Spleen (tissue), 11 donors: ENCODE measurements around the gene AKT1. TPM values are rescaled to one million over a fixed set of nuclear protein-coding genes. Genes with fewer than 3 reads are reported as not detected.
"Not testable (repeated sequence)": the region's sequence is repeated elsewhere in the genome, so short reads cannot be mapped to it uniquely, and the experiment has no call there.

Experiments used
- DNase-seq: peaks from one replicate; pipeline ENCODE4 v3.0.0-alpha.2; 2020
- H3K27ac ChIP-seq, 8 donors: fragments of 200-600 bp; sonication (generic) in 7 of 8; 1 replicate in 4 of 8; 2 replicates in 4 of 8; pipeline versions ENCODE4 v1.5.0 to v1.8.0; 2016 to 2021; ENCODE audit warnings: inconsistent platforms in 4 of 8, mild to moderate bottlenecking in 4 of 8, moderate library complexity in 1 of 8
- H3K27me3 ChIP-seq, 7 donors: fragments of 200-600 bp; sonication (generic) in 6 of 7; replicated peaks in 1 of 7; 1 replicate in 4 of 7; 2 replicates in 3 of 7; pipeline versions ENCODE4 v1.5.0 to v1.8.0; 2016 to 2021; ENCODE audit warnings: inconsistent platforms in 3 of 7, mild to moderate bottlenecking in 1 of 7
- H3K36me3 ChIP-seq, 6 donors: fragments of 200-600 bp; sonication (generic) in 5 of 6; 1 replicate in 4 of 6; 2 replicates in 2 of 6; pipeline versions ENCODE4 v1.5.0 to v1.8.0; 2016 to 2021; ENCODE audit warnings: inconsistent platforms in 2 of 6
- H3K4me1 ChIP-seq, 6 donors: fragments of 200-600 bp; sonication (generic) in 5 of 6; 1 replicate in 3 of 6; 2 replicates in 3 of 6; pipeline versions ENCODE4 v1.5.0 to v1.8.0; 2016 to 2021; ENCODE audit warnings: inconsistent platforms in 3 of 6
- H3K4me3 ChIP-seq, 8 donors: fragments of 200-600 bp; sonication (generic) in 7 of 8; 1 replicate in 4 of 8; 2 replicates in 4 of 8; pipeline versions ENCODE4 v1.5.0 to v1.8.0; 2016 to 2021; ENCODE audit warnings: inconsistent platforms in 4 of 8, mild to moderate bottlenecking in 4 of 8, moderate library complexity in 2 of 8
- H3K9me3 ChIP-seq, 8 donors: fragments of 200-600 bp; sonication (generic) in 7 of 8; 1 replicate in 4 of 8; 2 replicates in 4 of 8; pipeline versions ENCODE4 v1.5.0 to v1.8.0; 2016 to 2021; ENCODE audit warnings: inconsistent platforms in 4 of 8
- POLR2A ChIP-seq, 3 donors: fragments of 450-650 bp; IDR thresholded peaks; one replicate each; pipeline ENCODE4 v1.5.1; 2017; ENCODE audit warnings: antibody characterized with exemption in 3 of 3, mild to moderate bottlenecking in 1 of 3
- POLR2AphosphoS5 ChIP-seq, 3 donors: sonication (generic); formaldehyde crosslinking; IDR thresholded peaks; one replicate each; pipeline ENCODE4 v1.5.1; 2017; ENCODE audit warnings: antibody characterized with exemption in 3 of 3
- WGBS, 5 donors: extraction: QIAGEN DNeasy Blood & Tissue Kit in 3 of 5; methylation state at CpG; one replicate each; pipeline versions ENCODE4 v1.1.5 to v1.1.7; 2013 to 2018; 5-methylcytosine and 5-hydroxymethylcytosine counted together
- intact Hi-C: fragments of 100-400 bp; cut with DNase I; formaldehyde crosslinking; loops from one replicate; pipeline ENCODE4 v1.15.0; 2023; ENCODE audit warnings: low total_unique reads
- polyA plus RNA-seq, 3 donors: library from polyadenylated mRNA; stranded (reverse); fragments of 200-250 nt; gene quantifications; one replicate each; pipeline ENCODE4 v1.2.1, GENCODE V29; 2013
- total RNA-seq, 7 donors: library from RNA; depleted of rRNA in 3 of 7; stranded (reverse); fragments of >200 nt in 3 of 7; fragmentation: NEBNext Ultra II Directional in 4 of 7; extraction: Animal tissue kit (Norgen Biotek cat#: 25700) in 4 of 7; gene quantifications; one replicate each; pipeline versions ENCODE4 v1.1.0 to v1.2.1, GENCODE V29; 2016 to 2021
- TF ChIP-seq, protein P1 (sequence below), 11 experiments: fragments of 200-600 bp in 7 of 11; fragments of 450-650 bp in 4 of 11; sonication (generic) in 4 of 11; IDR thresholded peaks in 8 of 11; conservative IDR thresholded peaks in 3 of 11; 1 replicate in 7 of 11; 2 replicates in 4 of 11; pipeline versions ENCODE4 v1.4.0 to v1.8.0; 2016 to 2021; ENCODE audit warnings: antibody characterized with exemption in 11 of 11, inconsistent platforms in 4 of 11, mild to moderate bottlenecking in 1 of 11
- donor health status: healthy with polysubstance abuse.
- donor health status: DM: no; HTN: no; CAD: no; lungs with moderate emphysema.
- donor health status: DM: no; HTN: no; CAD: no.
- donor health status: Bipolar disorder and iron deficiency.
- donor health status: healthy.
- donor health status: DM: no; HTN: no; CAD: no.
- donor health status: DM: yes; HTN: yes; CAD: no.

The AKT1 gene
- total and polyA plus RNA-seq, 10 donors: 56.2 to 184 (median 115) TPM

DNA sequence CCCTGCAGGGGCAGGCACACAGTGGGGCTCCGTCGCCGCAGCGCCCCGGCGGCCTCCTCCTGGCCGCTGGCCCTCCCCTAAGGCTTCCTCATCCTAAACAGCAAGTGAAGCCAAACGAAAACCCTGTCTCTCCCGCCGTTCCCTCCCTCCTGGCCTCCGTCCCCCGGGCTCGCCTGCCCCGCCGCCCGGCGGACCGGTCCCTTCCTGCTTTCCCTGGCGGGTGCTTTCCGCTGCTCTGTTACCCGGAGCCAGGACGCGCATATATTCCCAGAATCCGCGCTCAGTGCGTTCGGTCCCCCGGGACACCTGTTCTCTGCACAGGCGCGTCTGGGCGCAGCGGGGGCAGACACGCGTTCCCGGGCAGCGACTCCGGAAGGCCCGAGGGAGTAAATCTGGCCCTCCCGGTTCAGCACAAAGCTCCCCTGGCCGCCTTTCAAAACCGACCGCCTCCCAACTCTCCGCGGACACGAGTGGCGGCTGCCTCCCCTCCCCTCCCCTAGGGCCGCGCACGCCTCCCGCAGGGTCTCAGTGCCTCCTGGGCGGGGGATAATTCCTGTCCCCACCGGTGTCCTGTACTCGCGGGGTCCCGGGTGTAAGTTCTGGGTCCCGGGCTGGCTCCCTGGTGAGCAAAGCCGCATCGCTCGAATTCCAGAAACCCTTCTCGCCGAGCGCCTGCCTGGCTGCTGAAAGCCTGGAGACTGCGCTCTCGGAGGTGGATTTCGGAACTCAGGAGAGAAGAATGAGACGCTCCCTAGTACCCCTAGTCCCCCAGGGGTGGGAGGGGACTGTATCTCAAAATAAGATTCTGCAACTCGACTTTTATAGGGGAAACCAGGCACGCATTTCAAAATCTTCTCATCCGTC lies 48.1 kb upstream of the AKT1 start:
- TF ChIP-seq, protein P1, sequence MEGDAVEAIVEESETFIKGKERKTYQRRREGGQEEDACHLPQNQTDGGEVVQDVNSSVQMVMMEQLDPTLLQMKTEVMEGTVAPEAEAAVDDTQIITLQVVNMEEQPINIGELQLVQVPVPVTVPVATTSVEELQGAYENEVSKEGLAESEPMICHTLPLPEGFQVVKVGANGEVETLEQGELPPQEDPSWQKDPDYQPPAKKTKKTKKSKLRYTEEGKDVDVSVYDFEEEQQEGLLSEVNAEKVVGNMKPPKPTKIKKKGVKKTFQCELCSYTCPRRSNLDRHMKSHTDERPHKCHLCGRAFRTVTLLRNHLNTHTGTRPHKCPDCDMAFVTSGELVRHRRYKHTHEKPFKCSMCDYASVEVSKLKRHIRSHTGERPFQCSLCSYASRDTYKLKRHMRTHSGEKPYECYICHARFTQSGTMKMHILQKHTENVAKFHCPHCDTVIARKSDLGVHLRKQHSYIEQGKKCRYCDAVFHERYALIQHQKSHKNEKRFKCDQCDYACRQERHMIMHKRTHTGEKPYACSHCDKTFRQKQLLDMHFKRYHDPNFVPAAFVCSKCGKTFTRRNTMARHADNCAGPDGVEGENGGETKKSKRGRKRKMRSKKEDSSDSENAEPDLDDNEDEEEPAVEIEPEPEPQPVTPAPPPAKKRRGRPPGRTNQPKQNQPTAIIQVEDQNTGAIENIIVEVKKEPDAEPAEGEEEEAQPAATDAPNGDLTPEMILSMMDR (IDR thresholded peaks at IDR 0.05 in 8 of 11, conservative IDR thresholded peaks at IDR 0.05 in 3 of 11): no peak
- TF ChIP-seq POLR2AphosphoS5 (IDR thresholded peaks at IDR 0.05): peak in 1 of 3 donors; percentile 15
- intact Hi-C loops: no loop called here
- 2 to 13% (median 2%) methylated on average over 23 to 69 of the region's 69 CpGs for WGBS, 5 donors
- Histone ChIP-seq H3K4me1 (peaks cover 6 to 21% (median 18%) of the 10 kb centered on the region in 6 donors), H3K4me3 (peak overlapping the region in 7 of 8 donors; percentile 13 to 58 (median 21)), H3K27me3 (peaks cover 0 to 73% (median 38%) of the 10 kb centered on the region in 7 donors), H3K36me3 (no peaks in the 10 kb centered on the region), H3K9me3 (no peaks in the 10 kb centered on the region), H3K27ac (no peak overlapping the region)
- DNase-seq: peak; percentile 63

DNA sequence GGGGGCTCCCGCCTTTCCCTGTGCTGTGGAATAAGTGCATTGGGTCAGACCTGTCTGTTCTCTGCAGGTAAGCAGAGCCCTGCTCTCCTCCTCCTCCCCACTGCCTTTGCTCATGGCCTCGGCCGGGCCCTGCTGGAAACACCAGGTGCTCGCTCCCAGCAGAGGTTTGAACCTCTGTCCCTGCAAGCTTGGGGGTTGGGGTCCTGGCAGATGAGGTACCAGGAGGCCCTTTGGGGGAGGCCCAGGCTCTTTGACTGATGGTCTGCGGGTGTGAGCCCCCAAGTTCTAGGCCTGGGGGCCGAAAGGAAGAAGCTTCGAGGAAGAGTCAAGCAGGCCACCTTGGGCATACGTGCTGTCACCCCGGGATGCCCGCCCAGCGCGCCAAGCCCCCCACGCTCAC lies 47.5 kb upstream of the AKT1 start:
- peaks cover 6 to 21% (median 18%) of the 10 kb centered on the region in 6 donors for H3K4me1 ChIP-seq
- WGBS, 5 donors: 43 to 70% (median 44%) methylated on average over 6 to 13 of the region's 13 CpGs
- H3K27me3 ChIP-seq: peaks cover 0 to 68% (median 38%) of the 10 kb centered on the region in 7 donors

DNA sequence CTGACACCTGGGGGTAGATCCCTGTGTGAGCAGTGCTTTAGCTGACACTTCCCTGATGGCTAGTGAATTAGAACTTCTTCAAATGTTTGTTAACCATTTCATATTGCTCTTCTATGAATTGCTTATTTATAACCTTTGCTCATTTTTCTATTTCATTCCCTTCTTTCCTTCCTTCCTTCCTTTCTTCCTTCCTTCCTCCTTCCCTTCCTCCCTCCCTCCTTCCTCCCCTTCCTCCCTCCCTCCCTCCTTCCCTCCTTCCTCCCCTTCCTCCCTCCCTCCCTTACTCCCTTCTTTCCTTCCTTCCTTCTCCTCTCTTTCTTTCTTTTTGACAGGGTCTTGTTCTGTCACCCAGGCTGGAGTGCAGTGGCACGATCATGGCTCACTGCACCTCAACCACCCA lies 46.2 kb upstream of the AKT1 start:
- Histone ChIP-seq H3K4me3 (no peak overlapping the region), H3K36me3 (no peaks in the 10 kb centered on the region), H3K4me1 (peaks cover 6 to 21% (median 18%) of the 10 kb centered on the region in 6 donors), H3K9me3 (no peaks in the 10 kb centered on the region), H3K27me3 (peaks cover 0 to 59% (median 38%) of the 10 kb centered on the region in 7 donors), H3K27ac (no peak overlapping the region)
- TF ChIP-seq, protein P1 (IDR thresholded peaks at IDR 0.05 in 8 of 11, conservative IDR thresholded peaks at IDR 0.05 in 3 of 11): no peak
- TF ChIP-seq POLR2A (IDR thresholded peaks at IDR 0.05): no peak
- no peak for TF ChIP-seq POLR2AphosphoS5 (IDR thresholded peaks at IDR 0.05)
- WGBS, 5 donors: 66 to 100% (median 69%) methylated on average over 1 of the region's 1 CpG
- intact Hi-C loops: no loop called here
- no peak for DNase-seq

More for the DNA sequence above, 47.5 kb upstream of the AKT1 start:
- no peaks in the 10 kb centered on the region for H3K9me3 ChIP-seq
- H3K27ac ChIP-seq: no peak overlapping the region
- TF ChIP-seq, protein P1 (IDR thresholded peaks at IDR 0.05 in 8 of 11, conservative IDR thresholded peaks at IDR 0.05 in 3 of 11): no peak
- TF ChIP-seq POLR2A (IDR thresholded peaks at IDR 0.05): no peak
- peak overlapping the region in 2 of 8 donors; percentile 16 to 58 for H3K4me3 ChIP-seq
- peak; percentile 30 for DNase-seq
- intact Hi-C loops: no loop called here
- H3K36me3 ChIP-seq: no peaks in the 10 kb centered on the region

DNA sequence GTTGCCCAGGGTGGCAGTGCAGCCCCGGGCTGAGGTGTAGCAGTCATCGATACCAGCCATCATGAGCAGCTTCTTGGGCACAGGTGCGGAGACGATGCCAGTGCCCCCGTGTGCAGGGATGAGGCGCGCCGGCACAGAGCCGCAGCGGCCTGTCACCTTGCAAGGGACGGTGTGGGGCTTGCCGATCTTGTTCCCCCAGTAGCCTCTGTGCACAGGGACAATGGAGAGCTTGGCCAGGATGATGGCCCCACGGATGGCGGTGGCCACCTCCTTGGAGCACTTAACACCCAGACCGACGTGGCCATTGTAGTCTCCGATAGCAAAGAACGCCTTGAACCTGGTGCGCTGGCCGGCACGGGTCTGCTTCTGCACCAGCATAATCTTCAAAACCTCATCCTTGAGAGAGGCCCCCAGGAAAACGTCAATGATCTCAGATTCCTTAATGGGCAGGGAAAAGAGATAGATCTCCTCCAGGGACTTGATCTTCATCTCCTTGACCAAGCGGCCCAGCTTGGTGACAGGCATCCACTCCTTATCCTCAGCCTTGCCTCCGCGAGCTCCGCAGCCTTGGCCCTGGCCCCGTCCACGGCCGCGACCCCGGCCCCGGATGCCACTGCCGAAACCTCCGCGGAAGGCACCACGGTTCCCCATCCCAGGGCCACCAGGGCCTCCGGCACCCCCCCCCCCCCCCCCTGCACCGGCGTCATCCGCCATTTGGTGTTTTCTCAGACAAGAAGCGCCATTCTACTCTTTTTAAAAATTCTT lies 40.8 kb upstream of the AKT1 start:
- DNase-seq: peak; percentile 56
- H3K36me3 ChIP-seq, H3K27ac ChIP-seq, H3K4me1 ChIP-seq, H3K4me3 ChIP-seq, intact Hi-C loops, H3K27me3 ChIP-seq, H3K9me3 ChIP-seq: not testable (repeated sequence)
- 92 to 96% (median 95%) methylated on average over 32 to 40 of the region's 41 CpGs for WGBS, 5 donors
